Skin epidermis (tissue), 12 donors: ENCODE measurements around the gene NUDT16L1.
A peak's percentile ranks its signal among the peaks of the same experiment; 100 is the strongest.

ENCODE experiments used
- H3K27ac ChIP-seq, 21 experiments: fragments of 200-600 bp; sonication (generic) in 11 of 21; one replicate each; pipeline ENCODE4 v1.5.0; 2020; ENCODE audit warnings: mild to moderate bottlenecking in 3 of 21, inconsistent platforms in 2 of 21, moderate library complexity in 2 of 21
- H3K4me3 ChIP-seq, 7 experiments: fragments of 200-600 bp; sonication (generic) in 2 of 7; one replicate each; pipeline ENCODE4 v1.5.0; 2020; ENCODE audit warnings: inconsistent platforms in 2 of 7, mild to moderate bottlenecking in 2 of 7, moderate library complexity in 1 of 7

Gene NUDT16L1

DNA sequence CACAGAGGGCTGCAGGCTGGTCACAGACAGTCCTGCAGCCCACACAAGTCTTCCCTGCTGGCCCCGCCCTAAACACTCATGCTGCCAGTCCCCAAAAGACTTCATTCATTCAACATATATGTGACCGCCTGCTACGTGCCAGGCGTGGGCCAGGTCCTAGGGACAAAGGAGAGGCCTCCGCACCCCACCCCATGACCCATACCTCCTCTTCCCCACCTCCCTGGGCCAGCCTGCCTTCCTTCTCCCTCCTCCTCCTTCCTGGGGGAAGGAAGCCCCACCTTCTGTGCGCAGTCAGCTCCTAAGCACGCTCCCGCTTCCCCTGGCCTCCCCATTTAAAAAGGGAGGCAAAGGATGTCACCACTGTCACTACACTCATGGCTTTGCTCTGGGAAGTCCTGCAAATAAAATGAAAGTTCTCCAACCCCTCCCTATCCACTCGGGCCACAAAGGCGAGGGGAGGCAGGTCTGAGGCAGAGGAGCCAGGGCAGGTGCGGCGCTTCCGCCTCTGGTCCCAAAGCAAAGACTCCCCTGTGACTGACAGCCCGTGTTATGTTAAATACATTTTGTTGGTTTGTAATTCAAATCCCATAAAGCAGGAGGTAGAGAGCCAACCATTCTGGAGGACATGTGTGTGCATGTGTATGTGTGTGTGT is 50.0 kb downstream of the NUDT16L1 start:
- H3K27ac ChIP-seq = peak overlapping the region in 3 of 21 experiments; percentile 7 to 17 (median 10)
- peak overlapping the region in 3 of 7 experiments; percentile 13 to 24 (median 20) for H3K4me3 ChIP-seq

DNA sequence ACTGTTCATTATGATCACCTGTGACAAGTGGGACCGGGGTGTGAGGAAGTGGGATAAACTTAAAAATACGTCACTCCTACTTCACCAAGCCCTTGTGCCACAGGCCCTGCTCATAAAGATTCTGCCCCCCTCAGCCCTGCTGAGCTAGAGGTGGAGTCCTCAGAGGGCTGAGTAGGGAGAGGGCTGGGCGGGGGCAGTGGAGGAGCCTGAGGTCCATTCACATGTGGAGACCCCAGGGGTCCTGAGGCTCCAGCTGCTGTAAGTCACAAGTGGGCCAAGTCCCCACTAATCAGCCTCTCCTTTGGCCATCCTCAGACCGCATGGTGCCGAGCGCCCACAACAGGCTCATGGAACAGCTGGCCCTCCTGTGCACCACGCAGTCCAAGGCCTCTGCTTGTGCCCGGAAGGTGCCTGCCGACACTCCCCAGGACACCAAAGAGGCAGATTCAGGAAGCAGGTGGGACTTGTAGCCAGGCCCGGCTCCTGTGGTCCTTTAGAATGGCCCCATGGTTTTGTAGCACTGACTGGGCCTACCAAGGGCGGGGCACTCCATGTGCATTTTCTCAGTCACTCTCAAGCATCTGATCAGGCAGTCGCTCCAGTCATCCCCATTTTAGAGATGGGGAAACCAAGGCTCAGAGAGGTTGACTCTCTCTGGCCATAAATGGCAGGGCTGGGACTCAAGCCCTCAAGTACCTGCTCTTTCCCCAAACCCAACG is 51.4 kb downstream of the NUDT16L1 start:
- no peak overlapping the region for H3K27ac ChIP-seq
- no peak overlapping the region for H3K4me3 ChIP-seq

DNA sequence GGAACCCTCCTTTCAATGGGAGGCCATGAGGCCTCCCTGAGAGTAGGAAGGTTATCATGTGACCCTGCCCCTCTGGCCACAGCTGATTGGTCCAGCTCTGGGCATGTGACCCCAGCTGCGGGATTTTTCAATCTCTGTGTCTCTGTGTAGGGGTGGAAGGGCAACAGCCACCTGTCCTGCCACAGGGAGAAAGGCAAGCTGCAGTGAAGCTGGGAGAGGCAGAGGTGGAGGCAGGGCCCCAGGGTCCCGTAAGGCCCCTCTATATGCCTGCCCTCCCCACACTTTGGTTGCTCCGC is 51.9 kb downstream of the NUDT16L1 start:
- no peak overlapping the region for H3K27ac ChIP-seq
- H3K4me3 ChIP-seq = no peak overlapping the region
